HG03378 (cell line): Measurements from ENCODE around the gene ZAR1.
"Not testable (repeated sequence)": the region's sequence is repeated elsewhere in the genome, so short reads cannot be mapped to it uniquely, and the experiment has no call there.

ENCODE experiments used
- ATAC-seq: cut with Tn5 transposase; IDR thresholded peaks from one replicate; pipeline ENCODE4 v1.9.1; 2021; ENCODE audit warnings: mild to moderate bottlenecking, moderate library complexity; ENCODE audit not compliant: unreplicated experiment

The ZAR1 gene

GRCh38 chr4:48490012-48490679, at the start of gene ZAR1:
Gene ZAR1 (plus strand): TSS chr4:48490252. CDS start chr4:48490292, 40 bp downstream.
- no peak for ATAC-seq

- not testable (repeated sequence) for ATAC-seq
Measured at GRCh38 chr4:48440914-48441313, 49.1 kb upstream of the ZAR1 start.

GRCh38 chr4:48445704-48446103, 44.3 kb upstream of the ZAR1 start:
- ATAC-seq: no peak

GRCh38 chr4:48446642-48447041, 43.4 kb upstream of the ZAR1 start:
- ATAC-seq: no peak

GRCh38 chr4:48449151-48449550, 40.9 kb upstream of the ZAR1 start:
- no peak for ATAC-seq

GRCh38 chr4:48450740-48451139, 39.3 kb upstream of the ZAR1 start:
- no peak for ATAC-seq

- not testable (repeated sequence) for ATAC-seq
Measured at GRCh38 chr4:48451656-48452055, 38.4 kb upstream of the ZAR1 start.

GRCh38 chr4:48454591-48454990, 35.5 kb upstream of the ZAR1 start:
- ATAC-seq: no peak

- no peak for ATAC-seq
Measured at GRCh38 chr4:48461000-48461399, 29.1 kb upstream of the ZAR1 start.

GRCh38 chr4:48462363-48462762, 27.7 kb upstream of the ZAR1 start:
- ATAC-seq: no peak

GRCh38 chr4:48467442-48467841, 22.6 kb upstream of the ZAR1 start:
- no peak for ATAC-seq

- ATAC-seq: no peak
Measured at GRCh38 chr4:48467891-48468290, 22.2 kb upstream of the ZAR1 start.

- ATAC-seq: no peak
Measured at GRCh38 chr4:48470137-48470536, 19.9 kb upstream of the ZAR1 start.

- ATAC-seq: no peak
Measured at GRCh38 chr4:48470570-48470969, 19.5 kb upstream of the ZAR1 start.

GRCh38 chr4:48472794-48473193, 17.3 kb upstream of the ZAR1 start:
- no peak for ATAC-seq

GRCh38 chr4:48475770-48476169, 14.3 kb upstream of the ZAR1 start:
- ATAC-seq: no peak

- no peak for ATAC-seq
Measured at GRCh38 chr4:48478273-48478672, 11.8 kb upstream of the ZAR1 start.

- ATAC-seq: no peak
Measured at GRCh38 chr4:48481581-48481980, 8.5 kb upstream of the ZAR1 start.

GRCh38 chr4:48483006-48483776, 6.9 kb upstream of the ZAR1 start, which contains the start of gene SLC10A4:
Gene SLC10A4 (plus strand): TSS chr4:48483343. CDS start chr4:48483562, 219 bp downstream.
- no peak for ATAC-seq

GRCh38 chr4:48483777-48484493, 6.1 kb upstream of the ZAR1 start:
- ATAC-seq: no peak

- ATAC-seq: no peak
Measured at GRCh38 chr4:48484494-48485168, 5.4 kb upstream of the ZAR1 start.
